Left colon (tissue), 2 donors: ENCODE data around the gene POLQ. TPM values are rescaled to one million over a fixed set of nuclear protein-coding genes. Genes with fewer than 3 reads are reported as not detected.
A peak's percentile ranks its signal among the peaks of the same experiment; 100 is the strongest.
"Not testable (repeated sequence)": the region's sequence is repeated elsewhere in the genome, so short reads cannot be mapped to it uniquely, and the experiment has no call there.

Experiments
- ATAC-seq: fragments of 200-7000 bp; cut with Tn5 transposase; one replicate; pipeline ENCODE4 v1.9.1; 2020; ENCODE audit warnings: mild to moderate bottlenecking, moderate library complexity
- DNase-seq, 2 donors: peaks; one replicate each; pipeline ENCODE4 v3.0.0-alpha.2; 2020
- intact Hi-C, 2 donors: fragments of 100-400 bp; cut with DNase I in 1 of 2; cut with micrococcal nuclease in 1 of 2; formaldehyde crosslinking; loops; one replicate each; pipeline versions ENCODE4 v1.11.2 to v1.14.0; 2022; cut with DNase I, micrococcal nuclease
- long read RNA-seq: library from polyadenylated mRNA; unstranded; transcript quantifications from one replicate; pipeline ENCODE4 v2.0.0, GENCODE V29; 2021
- total RNA-seq, 2 donors: library from RNA; stranded (reverse); fragmentation: NEBNext Ultra II Directional; extraction: Animal tissue kit (Norgen Biotek cat#: 25700); gene quantifications; one replicate each; pipeline ENCODE4 v1.2.1, GENCODE V29; 2021
- donor health status: DM: no; HTN: no; CAD: no.
- donor health status: DM: yes; HTN: yes; CAD: no.

POLQ gene
- total RNA-seq, result 1 to 10 TPM; 1.5 to 3.0 TPM
- long read RNA-seq, result 0 reads

DNA sequence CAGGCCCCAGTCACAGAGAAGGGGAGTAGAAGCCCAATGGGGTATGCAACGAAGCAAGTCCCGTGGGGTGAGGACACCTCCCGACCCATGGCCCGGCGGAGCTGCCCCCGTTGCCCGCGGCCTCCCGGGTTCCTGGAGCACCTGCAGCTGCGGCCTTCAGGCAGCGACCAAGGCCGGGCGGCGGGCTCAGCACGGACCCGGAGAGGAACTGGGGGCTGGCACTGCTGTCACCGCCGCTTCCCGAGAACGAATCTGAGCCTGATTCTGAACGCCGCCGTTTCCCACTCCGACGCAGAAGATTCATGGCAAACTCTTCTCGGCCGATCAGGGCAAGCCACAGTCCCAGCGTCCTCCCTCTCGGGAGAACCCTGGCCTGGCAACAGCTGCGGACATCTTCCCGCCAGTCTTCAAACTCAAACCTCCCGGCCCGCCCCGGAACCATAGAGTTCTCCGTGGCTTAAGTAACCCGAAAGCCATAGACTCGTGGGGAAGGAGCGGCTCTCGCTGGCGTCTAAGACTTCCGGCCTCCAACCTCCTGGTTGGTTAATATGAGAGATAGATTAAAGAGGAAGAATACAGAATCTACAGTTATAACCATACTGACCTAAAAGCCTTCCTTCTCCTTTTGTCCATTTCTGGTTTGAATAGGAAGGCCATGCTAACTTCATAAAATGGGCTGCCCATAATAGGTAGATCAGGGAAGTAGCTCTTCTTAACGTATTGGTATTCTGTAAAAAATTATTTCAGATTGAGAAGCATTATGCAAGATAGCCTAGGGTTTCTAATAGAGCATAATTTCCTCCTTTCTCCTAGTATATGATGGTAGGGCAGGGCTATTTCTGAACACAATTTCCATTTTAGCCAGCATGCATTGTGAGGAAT, at the start of gene POLQ:
Gene POLQ, minus strand, starts transcription at position 415 of the 882 bp plus-strand sequence. Its CDS starts 111 bp downstream, at position 304.
- ATAC-seq, result peak; percentile 87
- intact Hi-C loops, result no loop called here
- DNase-seq, result peak; percentile 92 to 93

DNA sequence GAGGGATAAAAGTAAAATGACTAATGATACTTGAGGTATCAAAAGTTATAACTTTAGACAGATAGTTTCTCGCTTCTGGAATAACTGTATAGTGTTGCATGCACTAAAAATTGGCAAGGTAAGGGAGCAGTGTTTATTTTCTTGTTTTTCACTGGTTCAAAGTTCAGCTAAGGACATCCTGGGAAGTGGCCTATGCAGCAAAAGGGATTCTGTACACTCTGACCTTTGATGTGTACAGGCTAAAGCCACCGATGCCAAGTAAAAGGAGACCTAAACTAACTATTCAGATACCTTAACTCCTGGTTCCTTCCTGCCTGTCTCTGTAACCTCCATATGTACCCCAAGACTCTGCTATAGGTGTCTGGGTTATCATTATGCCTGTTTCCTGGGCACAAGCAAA, 49.1 kb upstream of the POLQ start:
- DNase-seq, result no peak
- intact Hi-C loops, result no loop called here
- no peak for ATAC-seq

GRCh38 chr3:121593806-121594205, 48.0 kb upstream of the POLQ start:
- intact Hi-C loops, DNase-seq, ATAC-seq: not testable (repeated sequence)

DNA sequence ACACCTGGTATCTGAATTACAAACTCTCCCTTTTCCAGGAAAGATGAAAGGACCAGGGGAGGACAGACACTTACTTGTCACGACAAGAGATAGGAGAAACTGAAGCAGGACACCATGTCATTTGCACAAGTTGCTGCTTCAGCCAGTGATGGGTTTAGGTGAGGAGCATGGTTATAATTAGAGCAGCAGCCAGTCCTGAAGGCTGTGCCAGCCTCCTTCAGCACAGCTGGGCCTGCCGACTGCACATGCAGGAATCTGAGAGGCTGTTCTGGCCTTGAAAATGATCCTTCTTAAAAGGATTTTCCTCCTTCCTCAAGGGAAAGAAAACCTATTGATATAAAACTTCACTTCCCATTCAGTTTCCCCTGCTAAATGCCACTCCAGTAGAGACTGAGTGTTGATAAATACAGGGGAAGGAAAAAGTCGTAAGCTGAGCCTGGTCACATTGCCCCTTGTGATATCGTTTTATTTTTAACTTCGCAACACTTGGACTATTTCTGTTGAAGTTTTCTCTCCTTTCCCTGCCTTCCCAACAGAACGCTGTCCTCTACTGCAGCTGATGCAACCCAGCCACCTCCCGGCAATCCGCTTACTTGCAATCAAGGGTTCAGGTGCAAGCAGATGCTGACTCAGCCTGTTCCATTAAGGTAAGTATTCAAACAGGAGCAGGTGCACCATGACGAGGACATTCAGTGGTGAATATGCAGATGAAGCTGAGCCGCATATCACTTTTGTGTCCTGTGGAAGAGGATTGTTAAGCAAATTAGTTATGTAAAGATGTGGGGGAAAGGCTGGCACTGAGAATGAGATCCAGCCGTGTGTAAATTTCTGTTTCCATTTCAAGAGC, 47.3 kb upstream of the POLQ start, which contains the start of gene FBXO40:
Gene FBXO40, plus strand, starts transcription at position 524 of the 847 bp plus-strand sequence. CDS start 27,197 bp downstream, outside the sequence.
- ATAC-seq (no peak), DNase-seq (peak; percentile 13 to 36)
- intact Hi-C loops, result no loop called here

DNA sequence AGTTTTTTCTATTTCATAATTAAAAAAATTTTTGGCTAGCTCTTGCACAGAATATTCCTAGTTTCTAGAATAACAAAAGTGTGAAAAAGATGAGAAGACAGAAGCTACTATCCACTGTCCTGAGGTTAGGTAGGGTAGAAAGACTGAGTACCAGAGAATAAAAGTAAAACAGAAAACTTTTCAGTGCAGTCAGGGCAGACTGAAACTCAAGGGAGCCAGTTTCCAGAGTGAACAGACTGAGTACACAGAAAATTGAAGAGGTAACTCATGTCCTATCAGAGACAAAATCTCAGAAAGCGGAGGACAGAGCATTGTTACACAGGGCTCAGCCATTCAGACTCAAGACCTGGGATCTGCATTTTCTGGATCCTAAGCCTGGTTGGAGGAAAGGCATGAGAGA, 38.6 kb upstream of the POLQ start:
- ATAC-seq, result no peak
- intact Hi-C loops, result no loop called here

DNA sequence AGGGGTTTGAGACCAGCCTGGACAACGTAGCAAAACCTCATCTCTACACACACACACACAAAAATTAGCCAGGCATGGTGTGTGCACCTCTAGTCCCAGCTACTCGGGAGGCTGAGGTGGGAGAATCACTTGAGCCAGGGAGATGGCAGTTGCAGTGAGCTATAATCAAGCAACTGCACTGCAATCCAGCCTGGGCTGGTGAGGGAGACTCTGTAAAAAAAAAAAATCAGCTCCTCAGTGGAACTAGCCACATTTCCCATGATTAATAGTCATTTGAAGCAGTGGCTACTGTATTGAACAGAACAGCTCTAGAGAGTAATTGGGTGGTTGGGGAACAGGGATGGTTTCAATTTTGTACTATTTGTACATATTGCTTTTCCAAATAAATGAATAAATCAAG, 35.9 kb upstream of the POLQ start:
- intact Hi-C loops, result no loop called here
- ATAC-seq (no peak), DNase-seq (no peak)

More for the DNA sequence above, 38.6 kb upstream of the POLQ start:
- no peak for DNase-seq

DNA sequence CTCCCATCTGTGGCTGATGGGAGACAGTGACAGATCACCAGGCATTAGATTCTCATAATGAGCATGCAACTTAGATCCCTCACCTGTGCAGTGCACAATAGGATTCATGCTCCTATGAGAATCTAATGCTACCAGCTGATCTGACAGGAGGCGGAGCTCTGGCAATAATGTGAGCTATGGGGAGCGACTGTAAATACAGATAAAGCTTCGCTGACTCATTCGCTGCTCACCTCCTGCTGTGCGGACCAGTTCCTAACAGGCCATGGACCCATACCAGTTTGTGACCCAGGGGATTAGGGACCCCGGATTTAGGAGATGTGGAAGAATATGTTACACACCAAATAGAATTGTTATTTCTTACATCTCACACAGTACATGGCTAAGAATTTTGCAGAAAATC, 28.7 kb upstream of the POLQ start:
- DNase-seq, result peak; percentile 31 to 43
- intact Hi-C loops, result no loop called here
- ATAC-seq, result peak; percentile 99

DNA sequence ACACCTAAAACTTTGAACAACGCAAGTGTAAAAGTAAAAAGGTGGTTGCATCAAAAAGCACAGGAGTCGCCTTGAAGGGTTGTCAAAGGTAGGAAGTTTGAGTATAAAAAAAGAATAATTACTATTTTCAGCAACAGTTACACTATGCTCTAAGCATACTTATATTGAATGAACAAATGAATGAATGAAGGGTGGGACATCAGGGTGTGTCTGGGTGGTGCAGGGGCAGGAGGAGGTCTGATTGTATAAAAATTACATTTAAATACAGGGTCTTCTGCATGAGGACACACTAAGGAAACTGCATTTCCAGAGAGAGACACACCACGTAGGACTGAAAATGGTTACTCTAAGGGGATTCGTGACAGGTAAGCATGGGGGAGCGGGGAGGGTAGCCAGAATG, 21.9 kb upstream of the POLQ start, which contains the start of gene ARGFX:
Gene ARGFX, plus strand, starts transcription at position 301 of the 400 bp plus-strand sequence. CDS start 2,765 bp downstream, outside the sequence.
- DNase-seq (no peak), ATAC-seq (no peak)
- intact Hi-C loops, result no loop called here

DNA sequence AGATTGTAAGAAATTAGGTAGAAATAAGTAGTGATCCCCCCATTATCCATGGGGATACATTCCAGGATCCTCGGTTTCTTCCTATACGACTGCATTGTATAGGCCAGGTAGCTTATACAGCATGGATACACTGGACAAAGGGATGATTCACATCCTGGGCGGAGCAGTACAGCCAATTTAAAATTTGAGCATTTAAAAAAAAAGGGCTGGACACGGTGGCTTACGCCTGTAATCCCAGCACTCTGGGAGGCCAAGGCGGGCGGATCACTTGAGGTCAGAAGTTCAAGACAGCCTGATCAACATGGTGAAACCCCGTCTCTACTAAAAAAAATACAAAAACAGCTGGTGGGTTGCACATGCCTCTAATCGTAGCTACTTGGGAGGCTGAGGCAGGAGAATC, 21.0 kb upstream of the POLQ start:
- no peak for ATAC-seq
- no peak for DNase-seq
- intact Hi-C loops, result no loop called here

DNA sequence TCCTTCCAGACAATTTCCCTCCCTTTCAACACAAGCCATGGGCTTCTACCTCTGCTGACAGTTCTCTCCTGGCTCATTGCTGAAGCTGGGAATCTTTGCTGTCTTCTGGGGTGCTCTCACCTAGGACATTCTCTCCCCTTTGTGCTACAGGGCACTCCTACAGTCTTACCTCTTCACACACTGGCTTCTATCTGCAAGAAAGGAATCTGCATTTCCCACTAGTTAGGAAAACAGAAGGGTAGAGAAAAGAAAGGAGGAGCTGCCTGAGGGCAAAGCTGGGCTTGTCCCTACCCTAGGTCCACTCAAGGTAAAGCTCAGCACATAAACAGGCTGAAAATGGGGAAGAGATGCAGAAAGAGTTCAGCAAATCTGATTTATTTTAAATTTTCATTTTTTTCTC, 16.4 kb upstream of the POLQ start:
- intact Hi-C loops, result no loop called here
- no peak for DNase-seq
- ATAC-seq, result no peak

- intact Hi-C loops, result no loop called here
- ATAC-seq, result peak; percentile 88
- DNase-seq, result no peak
These were observed 11.7 kb upstream of the POLQ start for GRCh38 chr3:121557426-121557934.

- intact Hi-C loops, result no loop called here
- DNase-seq, result no peak
- ATAC-seq, result no peak
These were observed 7.0 kb upstream of the POLQ start for GRCh38 chr3:121552797-121553196.

- intact Hi-C loops, result no loop called here
- ATAC-seq, result no peak
- no peak for DNase-seq
These were observed 6.6 kb upstream of the POLQ start for GRCh38 chr3:121552379-121552778.

DNA sequence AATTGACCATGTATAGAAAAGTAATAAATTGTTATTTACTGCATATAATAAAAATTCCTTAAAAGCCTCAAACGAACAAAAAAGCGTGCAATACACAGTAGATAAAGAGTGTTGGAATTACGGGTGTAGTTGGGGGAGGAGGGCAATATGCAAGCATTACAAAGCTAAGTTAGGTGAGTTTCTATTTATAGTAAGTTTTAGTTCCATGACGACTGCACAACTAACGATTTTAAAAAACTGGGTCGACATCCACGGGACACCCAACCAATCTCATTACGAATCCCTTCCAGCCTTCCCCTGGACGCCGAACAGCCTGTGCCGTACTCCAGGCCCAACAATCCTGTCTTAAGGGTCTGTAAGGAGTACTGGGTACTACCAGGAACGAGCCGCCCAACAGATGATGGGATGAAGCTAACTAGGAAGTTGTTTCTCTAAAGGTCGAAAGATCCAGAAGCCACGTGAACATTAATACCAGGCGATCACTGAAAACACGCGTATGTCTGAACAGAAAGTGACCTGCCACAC, 677 bp downstream of the POLQ start:
- DNase-seq (peak in 1 of 2 donors; percentile 14), ATAC-seq (peak; percentile 10)
- intact Hi-C loops, result no loop called here

GRCh38 chr3:121542924-121543323, 2.9 kb downstream of the POLQ start:
- intact Hi-C loops, result no loop called here
- DNase-seq (no peak), ATAC-seq (no peak)

GRCh38 chr3:121531269-121531668, 14.5 kb downstream of the POLQ start:
- ATAC-seq, result no peak
- no peak for DNase-seq
- intact Hi-C loops, result no loop called here

DNA sequence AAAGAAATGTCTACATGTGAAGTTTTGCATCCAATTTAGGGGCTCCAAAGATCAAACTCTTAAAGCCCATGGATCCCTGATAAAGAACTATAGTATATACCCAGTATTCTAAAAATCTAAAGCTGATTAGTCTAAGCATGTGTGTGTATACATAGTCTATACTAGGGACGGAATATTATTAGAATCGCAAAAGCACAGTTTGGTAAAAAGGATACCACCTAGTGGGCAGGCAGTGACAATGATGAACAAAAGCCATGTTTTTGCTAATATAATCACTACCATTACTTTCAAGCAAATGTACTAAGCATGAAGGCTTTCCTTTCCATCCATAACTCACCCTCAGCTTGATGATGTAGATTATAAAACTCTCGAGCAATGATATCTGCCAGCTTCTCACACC, 16.5 kb downstream of the POLQ start:
- intact Hi-C loops, result no loop called here
- ATAC-seq, result no peak

GRCh38 chr3:121520510-121520909, 25.3 kb downstream of the POLQ start:
- intact Hi-C loops, result no loop called here
- DNase-seq, result no peak
- no peak for ATAC-seq

More for the DNA sequence above, 16.5 kb downstream of the POLQ start:
- DNase-seq, result no peak
